Immature natural killer cell (primary cell): Measurements from ENCODE around the gene CHST8. TPM values are rescaled to one million over a fixed set of nuclear protein-coding genes. Genes with fewer than 3 reads are reported as not detected.
"Not testable (repeated sequence)": the region's sequence is repeated elsewhere in the genome, so short reads cannot be mapped to it uniquely, and the experiment has no call there.

ENCODE experiments used
- DNase-seq, 3 donors: peaks; one replicate each; pipeline ENCODE4 v3.0.0; 2022; ENCODE audit warnings: mixed read lengths in 1 of 3
- H3K27ac Mint-ChIP-seq, 6 donors: one replicate each; pipeline ENCODE4 v1.8.0; 2020; ENCODE audit warnings: mixed read lengths in 6 of 6, mild to moderate bottlenecking in 5 of 6, inconsistent platforms in 4 of 6, moderate library complexity in 3 of 6
- H3K27me3 Mint-ChIP-seq, 3 donors: one replicate each; pipeline ENCODE4 v1.8.0; 2020 to 2021; ENCODE audit warnings: low read depth in 3 of 3, mild to moderate bottlenecking in 3 of 3, mixed read lengths in 3 of 3, moderate library complexity in 3 of 3, inconsistent platforms in 1 of 3
- H3K36me3 Mint-ChIP-seq, 3 donors: one replicate each; pipeline ENCODE4 v1.8.0; 2020; ENCODE audit warnings: mixed read lengths in 3 of 3, inconsistent platforms in 2 of 3, mild to moderate bottlenecking in 2 of 3
- H3K4me1 Mint-ChIP-seq, 2 donors: one replicate each; pipeline ENCODE4 v1.8.0; 2020; ENCODE audit warnings: inconsistent platforms in 2 of 2, mild to moderate bottlenecking in 2 of 2, mixed read lengths in 2 of 2, moderate library complexity in 1 of 2
- H3K4me3 Mint-ChIP-seq, 5 donors: one replicate each; pipeline ENCODE4 v1.8.0; 2020; ENCODE audit warnings: mild to moderate bottlenecking in 5 of 5, mixed read lengths in 5 of 5, inconsistent platforms in 3 of 5, moderate library complexity in 3 of 5
- H3K9me3 Mint-ChIP-seq, 6 donors: one replicate each; pipeline ENCODE4 v1.8.0; 2020; ENCODE audit warnings: mild to moderate bottlenecking in 6 of 6, mixed read lengths in 6 of 6, inconsistent platforms in 4 of 6, moderate library complexity in 3 of 6
- polyA plus RNA-seq, 3 donors: library from polyadenylated mRNA; unstranded; fragments of 300-500 nt; fragmentation: Illumina TruSeq; gene quantifications; one replicate each; pipeline ENCODE4 v1.2.3, GENCODE V29; 2021

The CHST8 gene
- polyA plus RNA-seq, 3 donors from 2014 or later, result not detected

- H3K27ac Mint-ChIP-seq, H3K4me3 Mint-ChIP-seq, H3K36me3 Mint-ChIP-seq, DNase-seq, H3K4me1 Mint-ChIP-seq: not testable (repeated sequence)
- peaks cover 3 to 16% (median 3%) of the 10 kb centered on the region in 3 donors for H3K27me3 Mint-ChIP-seq
- H3K9me3 Mint-ChIP-seq, result peaks cover 5 to 21% (median 13%) of the 10 kb centered on the region in 6 donors
These were observed 15.9 kb upstream of the CHST8 start for GRCh38 chr19:33605803-33606295.

- no peaks in the 10 kb centered on the region for H3K4me1 Mint-ChIP-seq
- peaks cover 2 to 15% (median 7%) of the 10 kb centered on the region in 6 donors for H3K9me3 Mint-ChIP-seq
- DNase-seq, result no peak
- H3K36me3 Mint-ChIP-seq, result no peaks in the 10 kb centered on the region
- peaks cover 3 to 16% (median 3%) of the 10 kb centered on the region in 3 donors for H3K27me3 Mint-ChIP-seq
- H3K4me3 Mint-ChIP-seq, result no peak overlapping the region
- no peak overlapping the region for H3K27ac Mint-ChIP-seq
These were observed 15.2 kb upstream of the CHST8 start for GRCh38 chr19:33606556-33606955.

GRCh38 chr19:33609353-33609752 is 12.4 kb upstream of the CHST8 start:
- Mint-ChIP-seq H3K4me3 (no peak overlapping the region), H3K9me3 (peaks cover 0 to 4% (median 0%) of the 10 kb centered on the region in 6 donors), H3K36me3 (no peaks in the 10 kb centered on the region), H3K27ac (no peak overlapping the region), H3K4me1 (no peaks in the 10 kb centered on the region), H3K27me3 (peaks cover 1 to 9% (median 6%) of the 10 kb centered on the region in 3 donors)
- DNase-seq, result no peak

GRCh38 chr19:33610588-33610987 is 11.2 kb upstream of the CHST8 start:
- no peaks in the 10 kb centered on the region for H3K36me3 Mint-ChIP-seq
- H3K9me3 Mint-ChIP-seq, result peaks cover 0 to 4% (median 0%) of the 10 kb centered on the region in 6 donors
- H3K4me3 Mint-ChIP-seq, result no peak overlapping the region
- H3K27ac Mint-ChIP-seq, result no peak overlapping the region
- no peaks in the 10 kb centered on the region for H3K4me1 Mint-ChIP-seq
- DNase-seq, result no peak
- peaks cover 1 to 6% (median 5%) of the 10 kb centered on the region in 3 donors for H3K27me3 Mint-ChIP-seq

- Mint-ChIP-seq H3K4me3 (no peak overlapping the region), H3K4me1 (no peaks in the 10 kb centered on the region), H3K36me3 (no peaks in the 10 kb centered on the region), H3K27ac (no peak overlapping the region), H3K9me3 (peaks cover 0 to 4% (median 0%) of the 10 kb centered on the region in 6 donors), H3K27me3 (peaks cover 1 to 9% (median 4%) of the 10 kb centered on the region in 3 donors)
- no peak for DNase-seq
These were observed 8.7 kb upstream of the CHST8 start for GRCh38 chr19:33612928-33613619.

GRCh38 chr19:33613620-33614000 is 8.1 kb upstream of the CHST8 start:
- no peak for DNase-seq
- Mint-ChIP-seq H3K27me3 (peaks cover 1 to 10% (median 4%) of the 10 kb centered on the region in 3 donors), H3K4me3 (no peak overlapping the region), H3K27ac (no peak overlapping the region), H3K36me3 (no peaks in the 10 kb centered on the region), H3K9me3 (peaks cover 0 to 4% (median 0%) of the 10 kb centered on the region in 6 donors), H3K4me1 (no peaks in the 10 kb centered on the region)

- Mint-ChIP-seq H3K27me3 (peaks cover 5 to 10% (median 9%) of the 10 kb centered on the region in 3 donors), H3K9me3 (no peaks in the 10 kb centered on the region), H3K36me3 (no peaks in the 10 kb centered on the region), H3K27ac (no peak overlapping the region), H3K4me1 (no peaks in the 10 kb centered on the region), H3K4me3 (no peak overlapping the region)
- DNase-seq, result no peak
These were observed 5.4 kb upstream of the CHST8 start for GRCh38 chr19:33616346-33616745.

GRCh38 chr19:33616857-33617256 is 4.9 kb upstream of the CHST8 start:
- Mint-ChIP-seq H3K27ac (no peak overlapping the region), H3K4me3 (no peak overlapping the region), H3K27me3 (peaks cover 5 to 10% (median 9%) of the 10 kb centered on the region in 3 donors), H3K36me3 (no peaks in the 10 kb centered on the region), H3K9me3 (no peaks in the 10 kb centered on the region), H3K4me1 (no peaks in the 10 kb centered on the region)
- no peak for DNase-seq

GRCh38 chr19:33618363-33618762 is 3.4 kb upstream of the CHST8 start:
- DNase-seq, H3K4me3 Mint-ChIP-seq, H3K27ac Mint-ChIP-seq, H3K36me3 Mint-ChIP-seq, H3K9me3 Mint-ChIP-seq, H3K4me1 Mint-ChIP-seq: not testable (repeated sequence)
- peaks cover 5 to 12% (median 9%) of the 10 kb centered on the region in 3 donors for H3K27me3 Mint-ChIP-seq

- no peaks in the 10 kb centered on the region for H3K4me1 Mint-ChIP-seq
- H3K27me3 Mint-ChIP-seq, result peaks cover 7 to 14% (median 7%) of the 10 kb centered on the region in 3 donors
- no peaks in the 10 kb centered on the region for H3K9me3 Mint-ChIP-seq
- DNase-seq, result no peak
- no peak overlapping the region for H3K27ac Mint-ChIP-seq
- H3K4me3 Mint-ChIP-seq, result no peak overlapping the region
- no peaks in the 10 kb centered on the region for H3K36me3 Mint-ChIP-seq
These were observed 2.9 kb upstream of the CHST8 start for GRCh38 chr19:33618884-33619283.

- H3K27me3 Mint-ChIP-seq, result peaks cover 6 to 27% (median 9%) of the 10 kb centered on the region in 3 donors
- H3K9me3 Mint-ChIP-seq, result no peaks in the 10 kb centered on the region
- H3K4me1 Mint-ChIP-seq, result no peaks in the 10 kb centered on the region
- H3K27ac Mint-ChIP-seq, result no peak overlapping the region
- H3K36me3 Mint-ChIP-seq, result no peaks in the 10 kb centered on the region
- DNase-seq, result no peak
- H3K4me3 Mint-ChIP-seq, result no peak overlapping the region
These were observed 1.1 kb upstream of the CHST8 start for GRCh38 chr19:33620611-33621010.

GRCh38 chr19:33621065-33621785 is 528 bp upstream of the CHST8 start:
- no peaks in the 10 kb centered on the region for H3K4me1 Mint-ChIP-seq

GRCh38 chr19:33622505-33622808 is 704 bp downstream of the CHST8 start:
- Mint-ChIP-seq H3K9me3 (no peaks in the 10 kb centered on the region), H3K27me3 (peaks cover 2 to 27% (median 11%) of the 10 kb centered on the region in 3 donors), H3K27ac (no peak overlapping the region), H3K4me1 (no peaks in the 10 kb centered on the region), H3K36me3 (no peaks in the 10 kb centered on the region), H3K4me3 (no peak overlapping the region)
- no peak for DNase-seq

More at GRCh38 chr19:33621065-33621785, 528 bp upstream of the CHST8 start:
- no peak overlapping the region for H3K4me3 Mint-ChIP-seq
- DNase-seq, result no peak
- peaks cover 6 to 27% (median 9%) of the 10 kb centered on the region in 3 donors for H3K27me3 Mint-ChIP-seq
- no peak overlapping the region for H3K27ac Mint-ChIP-seq
- H3K9me3 Mint-ChIP-seq, result no peaks in the 10 kb centered on the region
- no peaks in the 10 kb centered on the region for H3K36me3 Mint-ChIP-seq

- DNase-seq, result no peak
- Mint-ChIP-seq H3K9me3 (no peaks in the 10 kb centered on the region), H3K36me3 (no peaks in the 10 kb centered on the region), H3K4me3 (no peak overlapping the region), H3K27me3 (peaks cover 2 to 27% (median 12%) of the 10 kb centered on the region in 3 donors), H3K4me1 (no peaks in the 10 kb centered on the region), H3K27ac (no peak overlapping the region)
These were observed 1.2 kb downstream of the CHST8 start for GRCh38 chr19:33622809-33623511.
